Tibial nerve (tissue), 4 donors: ENCODE measurements around the gene MPDU1. TPM values are rescaled to one million over a fixed set of nuclear protein-coding genes. Genes with fewer than 3 reads are reported as not detected.

Experiments
- DNase-seq, 2 donors: peaks; one replicate each; pipeline ENCODE4 v3.0.0-alpha.2; 2019; ENCODE audit warnings: low spot score in 2 of 2
- H3K27ac ChIP-seq, 4 donors: fragments of 200-600 bp; sonication (generic) in 3 of 4; one replicate each; pipeline ENCODE4 v1.5.1; 2017 to 2019; ENCODE audit warnings: mild to moderate bottlenecking in 1 of 4
- H3K27me3 ChIP-seq, 2 donors: fragments of 200-600 bp; sonication (generic) in 1 of 2; one replicate each; pipeline versions ENCODE4 v1.5.1 to v1.6.0; 2017 to 2019
- H3K36me3 ChIP-seq, 3 donors: fragments of 200-600 bp; sonication (generic); one replicate each; pipeline ENCODE4 v1.5.1; 2018 to 2019
- H3K4me1 ChIP-seq, 4 donors: fragments of 200-600 bp; sonication (generic) in 3 of 4; one replicate each; pipeline ENCODE4 v1.5.1; 2017 to 2019
- H3K4me3 ChIP-seq, 4 donors: fragments of 200-600 bp; sonication (generic) in 3 of 4; one replicate each; pipeline ENCODE4 v1.5.1; 2017 to 2019; ENCODE audit warnings: mild to moderate bottlenecking in 1 of 4, moderate library complexity in 1 of 4
- H3K9me3 ChIP-seq, 4 donors: fragments of 200-600 bp; sonication (generic) in 3 of 4; one replicate each; pipeline ENCODE4 v1.5.1; 2017 to 2019
- EP300 ChIP-seq, 2 donors: sonication (generic); formaldehyde crosslinking; IDR thresholded peaks; one replicate each; pipeline ENCODE4 v1.6.1; 2017; ENCODE audit warnings: antibody characterized with exemption in 2 of 2, mild to moderate bottlenecking in 1 of 2
- POLR2A ChIP-seq, 2 donors: fragments of 450-650 bp; IDR thresholded peaks; one replicate each; pipeline ENCODE4 v1.6.1; 2017; ENCODE audit warnings: antibody characterized with exemption in 2 of 2, mild to moderate bottlenecking in 2 of 2, moderate library complexity in 2 of 2
- WGBS, 2 donors: methylation state at CpG; one replicate each; pipeline ENCODE4 v1.1.5; 2018; 5-methylcytosine and 5-hydroxymethylcytosine counted together
- total RNA-seq, 4 donors: library from RNA; depleted of rRNA; stranded (reverse); fragments of >200 nt; gene quantifications; one replicate each; pipeline ENCODE4 v1.1.0, GENCODE V29; 2016
- TF ChIP-seq, protein P1 (sequence below), 5 experiments: fragments of 200-600 bp in 3 of 5; fragments of 450-650 bp in 2 of 5; sonication (generic) in 3 of 5; IDR thresholded peaks; one replicate each; pipeline ENCODE4 v1.5.1; 2016 to 2019; ENCODE audit warnings: antibody characterized with exemption in 5 of 5, mild to moderate bottlenecking in 3 of 5, moderate library complexity in 2 of 5

MPDU1 gene
- total RNA-seq, 4 donors from 2014 or later: 58.3 to 102 (median 66.2) TPM

DNA sequence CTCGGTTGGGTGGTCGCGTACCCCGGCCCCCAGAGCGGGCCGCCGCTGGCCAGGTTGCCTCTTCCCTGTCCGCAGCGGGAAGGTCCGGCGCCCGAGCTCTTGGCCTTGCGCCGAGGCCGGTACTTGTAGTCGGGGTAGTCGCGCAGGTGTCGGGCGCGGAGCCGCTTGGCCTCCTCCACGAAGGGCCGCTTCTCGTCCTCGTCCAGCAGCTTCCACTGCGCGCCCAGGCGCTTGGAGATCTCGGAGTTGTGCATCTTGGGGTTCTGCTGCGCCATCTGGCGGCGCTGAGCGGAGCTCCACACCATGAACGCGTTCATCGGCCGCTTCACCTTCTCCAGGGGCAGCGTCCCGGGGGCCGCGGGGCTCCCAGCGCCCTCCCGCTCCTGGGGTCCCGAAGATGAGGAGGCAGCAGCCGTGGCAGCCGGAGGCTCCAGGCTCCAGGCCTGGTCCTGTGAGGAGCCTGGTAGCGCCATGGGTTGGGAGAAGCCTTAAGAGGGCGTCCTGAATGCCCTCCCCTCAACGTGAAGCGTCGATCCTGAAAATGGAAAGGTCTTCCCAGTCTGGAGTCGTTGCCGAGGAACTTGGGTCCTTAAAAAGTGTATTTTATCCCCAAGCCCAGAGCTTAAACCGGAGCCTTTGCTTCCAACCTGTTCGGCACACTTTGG, 5.7 kb downstream of the MPDU1 start:
- WGBS, 2 donors: 2 to 23% methylated on average over 10 to 16 of the region's 56 CpGs
- peaks cover 2 to 56% (median 24%) of the 10 kb centered on the region in 3 donors for H3K36me3 ChIP-seq
- H3K9me3 ChIP-seq: no peaks in the 10 kb centered on the region
- peak overlapping the region; percentile 35 to 71 (median 48) for H3K4me3 ChIP-seq
- DNase-seq: peak; percentile 83 to 87
- no peaks in the 10 kb centered on the region for H3K27me3 ChIP-seq
- peak overlapping the region; percentile 62 to 86 (median 70) for H3K27ac ChIP-seq
- peaks cover 0 to 45% (median 7%) of the 10 kb centered on the region in 4 donors for H3K4me1 ChIP-seq
- TF ChIP-seq EP300 (IDR thresholded peaks at IDR 0.05) (peak in 1 of 2 donors; percentile 59), POLR2A (IDR thresholded peaks at IDR 0.05) (peak in 1 of 2 donors; percentile 28)
- TF ChIP-seq, protein P1, sequence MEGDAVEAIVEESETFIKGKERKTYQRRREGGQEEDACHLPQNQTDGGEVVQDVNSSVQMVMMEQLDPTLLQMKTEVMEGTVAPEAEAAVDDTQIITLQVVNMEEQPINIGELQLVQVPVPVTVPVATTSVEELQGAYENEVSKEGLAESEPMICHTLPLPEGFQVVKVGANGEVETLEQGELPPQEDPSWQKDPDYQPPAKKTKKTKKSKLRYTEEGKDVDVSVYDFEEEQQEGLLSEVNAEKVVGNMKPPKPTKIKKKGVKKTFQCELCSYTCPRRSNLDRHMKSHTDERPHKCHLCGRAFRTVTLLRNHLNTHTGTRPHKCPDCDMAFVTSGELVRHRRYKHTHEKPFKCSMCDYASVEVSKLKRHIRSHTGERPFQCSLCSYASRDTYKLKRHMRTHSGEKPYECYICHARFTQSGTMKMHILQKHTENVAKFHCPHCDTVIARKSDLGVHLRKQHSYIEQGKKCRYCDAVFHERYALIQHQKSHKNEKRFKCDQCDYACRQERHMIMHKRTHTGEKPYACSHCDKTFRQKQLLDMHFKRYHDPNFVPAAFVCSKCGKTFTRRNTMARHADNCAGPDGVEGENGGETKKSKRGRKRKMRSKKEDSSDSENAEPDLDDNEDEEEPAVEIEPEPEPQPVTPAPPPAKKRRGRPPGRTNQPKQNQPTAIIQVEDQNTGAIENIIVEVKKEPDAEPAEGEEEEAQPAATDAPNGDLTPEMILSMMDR (IDR thresholded peaks at IDR 0.05): peak; percentile 89 to 96 (median 91)

DNA sequence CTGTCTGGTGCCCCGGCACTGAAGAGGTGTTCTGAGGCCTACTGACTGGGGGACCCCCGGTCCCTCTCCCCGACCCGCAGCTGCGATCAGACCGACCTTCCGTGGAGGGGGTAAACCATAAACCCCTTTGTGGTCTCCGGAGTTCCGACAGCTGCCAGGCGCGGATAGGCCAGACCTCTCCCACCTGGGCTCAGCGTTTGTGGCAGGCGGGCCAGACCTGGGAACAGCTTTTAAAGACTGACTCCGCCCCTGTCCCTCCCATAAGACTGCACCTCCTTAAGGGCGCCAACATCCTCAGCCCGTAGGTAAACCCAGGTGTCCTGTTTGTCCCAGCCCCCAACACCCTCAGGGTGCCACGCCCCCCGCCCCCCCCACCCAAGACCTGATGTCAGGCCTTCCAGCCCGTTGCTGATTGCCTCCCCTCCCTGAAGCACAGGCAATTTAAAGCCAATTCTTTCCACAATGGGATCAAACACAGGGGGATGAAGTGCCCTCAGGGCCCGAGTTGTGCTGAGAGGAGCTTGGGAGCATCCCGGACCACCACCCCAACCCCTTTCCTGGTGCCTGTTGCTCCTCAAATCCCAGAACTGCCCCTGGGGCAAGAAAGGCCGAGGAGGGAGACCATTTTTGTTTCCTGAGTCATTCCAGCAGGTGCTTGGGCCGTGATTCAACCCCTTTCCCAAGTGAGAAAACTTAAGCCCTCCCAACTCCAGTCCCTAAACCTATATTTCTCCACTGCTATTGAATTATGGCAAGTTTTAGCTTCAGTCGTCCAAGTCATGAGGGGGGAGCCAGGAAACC, 6.4 kb downstream of the MPDU1 start, which contains the start of gene SOX15:
Gene SOX15, minus strand, starts transcription at position 204 of the 801 bp plus-strand sequence. CDS start 418 bp downstream, outside the sequence.
- H3K27ac ChIP-seq: peak within 1 kb of the TSS; percentile 62 to 86 (median 70)
- H3K4me1 ChIP-seq: peaks cover 0 to 38% (median 2%) of the 10 kb centered on the region in 4 donors
- peak within 1 kb of the TSS; percentile 35 to 71 (median 48) for H3K4me3 ChIP-seq
- TF ChIP-seq, protein P1 (IDR thresholded peaks at IDR 0.05): no peak
- TF ChIP-seq POLR2A (IDR thresholded peaks at IDR 0.05): no peak
- TF ChIP-seq EP300 (IDR thresholded peaks at IDR 0.05): no peak
- DNase-seq: no peak
- 58 to 63% methylated on average over 12 to 19 of the region's 24 CpGs for WGBS, 2 donors
- H3K9me3 ChIP-seq: no peaks in the 10 kb centered on the region
- H3K27me3 ChIP-seq: no peaks in the 10 kb centered on the region
- H3K36me3 ChIP-seq: peaks cover 3 to 64% (median 26%) of the 10 kb centered on the region in 3 donors

DNA sequence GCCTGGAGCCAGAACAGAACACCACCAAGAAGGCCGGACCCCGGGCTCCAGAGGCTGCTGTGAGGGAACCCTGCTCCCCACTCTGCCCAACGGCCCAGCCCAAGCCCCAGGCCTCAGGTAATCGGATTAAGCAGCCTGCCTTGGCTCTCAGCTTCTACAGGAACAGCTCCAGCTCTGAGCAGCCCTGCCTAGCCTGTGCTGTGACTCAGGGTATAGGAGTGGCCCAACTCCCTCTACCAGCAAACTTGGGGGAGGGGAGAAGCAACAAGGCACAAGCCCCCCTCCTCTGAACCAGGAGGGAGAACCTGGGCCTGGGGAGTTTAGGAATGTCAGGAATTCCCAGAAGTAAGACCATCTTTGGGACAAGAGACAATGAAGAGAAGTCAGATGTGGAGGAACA, 7.1 kb downstream of the MPDU1 start:
- Histone ChIP-seq H3K27ac (no peak overlapping the region), H3K4me3 (no peak overlapping the region), H3K9me3 (no peaks in the 10 kb centered on the region), H3K27me3 (no peaks in the 10 kb centered on the region), H3K4me1 (peaks cover 0 to 31% (median 2%) of the 10 kb centered on the region in 4 donors), H3K36me3 (peaks cover 8 to 70% (median 29%) of the 10 kb centered on the region in 3 donors)
- no peak for DNase-seq
- TF ChIP-seq, protein P1 (IDR thresholded peaks at IDR 0.05): no peak
- no peak for TF ChIP-seq POLR2A (IDR thresholded peaks at IDR 0.05)
- TF ChIP-seq EP300 (IDR thresholded peaks at IDR 0.05): no peak
- 73 to 84% methylated on average over 3 to 4 of the region's 4 CpGs for WGBS, 2 donors

DNA sequence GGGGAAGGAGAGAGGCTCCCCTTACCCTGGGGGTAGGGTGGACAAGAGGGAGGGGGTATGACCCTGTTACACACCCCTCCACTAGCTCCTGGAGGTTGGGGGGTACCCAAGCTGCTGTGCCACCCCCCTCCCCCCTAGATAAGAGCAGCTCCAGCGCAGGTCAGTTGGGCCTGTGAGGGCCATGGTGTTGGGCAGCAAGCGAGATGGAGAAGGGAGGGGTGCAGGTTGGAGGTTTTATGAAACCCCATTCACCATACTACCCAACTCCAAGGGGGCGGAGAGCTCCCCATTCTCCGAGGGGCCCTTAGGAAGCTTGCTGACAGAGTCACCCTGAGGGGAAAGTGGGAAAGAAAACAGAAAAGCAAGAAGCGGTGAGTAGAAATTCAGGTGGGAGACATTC, 7.9 kb downstream of the MPDU1 start:
- TF ChIP-seq POLR2A (IDR thresholded peaks at IDR 0.05) (no peak), EP300 (IDR thresholded peaks at IDR 0.05) (no peak)
- TF ChIP-seq, protein P1 (IDR thresholded peaks at IDR 0.05): no peak
- no peaks in the 10 kb centered on the region for H3K27me3 ChIP-seq
- peaks cover 0 to 30% (median 2%) of the 10 kb centered on the region in 4 donors for H3K4me1 ChIP-seq
- H3K27ac ChIP-seq: no peak overlapping the region
- no peaks in the 10 kb centered on the region for H3K9me3 ChIP-seq
- no peak overlapping the region for H3K4me3 ChIP-seq
- no peak for DNase-seq
- peaks cover 8 to 75% (median 35%) of the 10 kb centered on the region in 3 donors for H3K36me3 ChIP-seq
- WGBS, 2 donors: 80 to 85% methylated on average over 5 of the region's 5 CpGs
